ENCODE data around the gene TMC3.
"Not testable (repeated sequence)": the region's sequence is repeated elsewhere in the genome, so short reads cannot be mapped to it uniquely, and the experiment has no call there.

The TMC3 gene

DNA sequence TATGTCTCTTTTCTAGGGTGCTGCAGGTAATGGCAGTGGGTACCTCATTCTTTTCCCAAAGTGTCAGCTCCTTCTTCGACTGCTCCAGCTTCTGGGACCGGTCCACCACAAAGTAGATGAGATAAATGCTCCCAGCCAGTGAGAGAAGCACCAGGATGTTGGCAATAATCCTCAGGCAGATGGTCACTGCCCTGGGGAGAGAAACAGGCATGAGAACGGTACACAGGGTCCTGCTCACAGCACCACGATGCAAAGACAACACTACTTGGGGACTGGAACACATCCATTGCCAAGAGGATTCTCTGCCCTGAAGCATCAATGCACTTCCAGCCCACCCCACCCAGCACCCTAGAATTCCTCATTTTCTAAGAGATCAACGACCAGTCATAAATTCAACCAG lies 22.4 kb downstream of the TMC3 start:
- no peak for DNase-seq (ENCODE audit: low read depth)
- no peak overlapping the region for H3K4me3 ChIP-seq (ENCODE audit: low read depth, low read length)
- TF ChIP-seq CTCF (IDR thresholded peaks at IDR 0.05; ENCODE audit: low read depth, low read length, missing control alignments) = no peak

GRCh38 chr15:81349271-81349670 lies 24.7 kb downstream of the TMC3 start:
- no peak for DNase-seq (ENCODE audit: low read depth)
- TF ChIP-seq CTCF (IDR thresholded peaks at IDR 0.05; ENCODE audit: low read depth, low read length, missing control alignments) = no peak
- H3K4me3 ChIP-seq (ENCODE audit: low read depth, low read length) = no peak overlapping the region

DNA sequence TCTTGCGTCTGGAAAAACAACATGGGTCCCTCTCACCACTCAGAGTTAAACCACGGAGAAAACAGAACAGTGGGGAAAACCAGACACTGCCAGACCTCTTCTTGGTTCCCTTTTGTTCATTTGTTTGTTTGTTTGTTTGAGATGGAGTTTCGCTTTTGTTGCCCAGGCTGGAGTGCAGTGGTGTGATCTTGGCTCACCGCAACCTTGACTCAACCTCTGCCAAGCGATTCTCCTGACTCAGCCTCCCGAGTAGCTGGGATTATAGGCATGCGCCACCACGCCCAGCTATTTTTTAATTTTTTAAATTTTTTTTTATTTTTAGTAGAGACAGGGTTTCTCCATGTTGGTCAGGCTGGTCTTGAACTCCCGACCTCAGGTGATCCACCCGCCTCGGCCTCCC lies 25.3 kb downstream of the TMC3 start:
- not testable (repeated sequence) for DNase-seq (ENCODE audit: low read depth)

DNA sequence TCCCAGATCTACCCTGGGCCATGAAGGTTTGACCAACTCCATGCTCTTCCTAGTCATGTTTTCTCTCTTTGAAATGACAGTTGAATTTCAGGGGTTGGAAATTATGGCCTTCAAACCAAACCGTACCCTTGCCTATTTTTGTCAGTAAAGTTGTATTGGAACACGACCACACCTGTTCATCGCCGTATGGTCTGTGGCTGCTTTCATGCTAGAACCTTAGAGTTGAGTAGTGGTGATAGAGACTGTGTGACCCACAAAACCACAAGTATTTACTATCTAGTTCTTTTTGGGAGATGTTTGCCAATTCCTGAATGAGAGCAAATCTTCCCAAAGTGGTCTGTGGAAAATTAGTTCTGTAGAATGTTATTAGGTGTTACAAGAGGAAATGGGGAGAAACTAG lies 26.1 kb downstream of the TMC3 start:
- no peak for DNase-seq (ENCODE audit: low read depth)
- H3K4me3 ChIP-seq (ENCODE audit: low read depth, low read length) = no peak overlapping the region
- TF ChIP-seq CTCF (IDR thresholded peaks at IDR 0.05; ENCODE audit: low read depth, low read length, missing control alignments) = no peak

More for the DNA sequence above, 25.3 kb downstream of the TMC3 start:
- not testable (repeated sequence) for H3K4me3 ChIP-seq (ENCODE audit: low read depth, low read length)

DNA sequence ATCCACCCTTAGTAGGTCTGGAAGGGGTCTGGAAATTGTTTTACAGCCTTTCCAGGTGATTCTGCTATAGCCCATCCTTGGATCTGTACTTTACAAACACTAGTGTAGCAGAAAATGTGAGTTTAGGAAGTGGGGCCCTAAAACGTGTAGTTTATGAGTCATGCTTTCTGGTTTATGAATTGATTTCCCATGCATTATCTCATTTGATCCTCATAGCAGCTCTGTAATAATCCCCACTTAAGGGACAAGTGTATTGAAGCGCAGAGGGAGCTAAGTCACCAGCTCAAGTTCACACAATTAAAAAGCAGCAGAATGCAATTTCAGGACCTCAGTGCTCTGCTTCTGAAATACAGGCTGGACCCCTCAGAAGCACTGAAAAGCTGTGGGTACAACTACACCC lies 27.4 kb downstream of the TMC3 start:
- no peak for TF ChIP-seq CTCF (IDR thresholded peaks at IDR 0.05; ENCODE audit: low read depth, low read length, missing control alignments)
- no peak overlapping the region for H3K4me3 ChIP-seq (ENCODE audit: low read depth, low read length)
- DNase-seq (ENCODE audit: low read depth) = no peak

GRCh38 chr15:81343371-81343770 lies 30.6 kb downstream of the TMC3 start:
- no peak for DNase-seq (ENCODE audit: low read depth)
- H3K4me3 ChIP-seq (ENCODE audit: low read depth, low read length) = no peak overlapping the region
- TF ChIP-seq CTCF (IDR thresholded peaks at IDR 0.05; ENCODE audit: low read depth, low read length, missing control alignments) = no peak

DNA sequence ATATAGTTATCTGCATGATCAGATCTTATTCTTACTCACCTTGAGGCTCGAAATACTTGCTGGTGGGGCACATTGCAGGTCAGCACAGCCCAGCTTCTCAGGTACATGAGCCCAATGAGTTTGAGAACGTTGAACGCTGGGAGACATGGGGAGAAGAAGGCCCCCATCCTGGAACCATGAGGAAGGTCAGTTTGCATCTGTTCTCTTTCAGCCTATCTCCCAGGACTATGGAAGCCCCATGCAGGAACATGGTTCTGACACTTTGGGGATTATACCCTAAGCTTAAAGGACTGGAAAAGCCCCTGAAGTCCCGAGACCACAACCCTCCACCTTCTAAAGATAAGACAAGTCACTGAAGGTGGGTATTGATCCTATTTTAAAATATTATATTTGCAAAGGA lies 32.7 kb downstream of the TMC3 start:
- DNase-seq (ENCODE audit: low read depth) = no peak
- H3K4me3 ChIP-seq (ENCODE audit: low read depth, low read length) = no peak overlapping the region
- no peak for TF ChIP-seq CTCF (IDR thresholded peaks at IDR 0.05; ENCODE audit: low read depth, low read length, missing control alignments)

DNA sequence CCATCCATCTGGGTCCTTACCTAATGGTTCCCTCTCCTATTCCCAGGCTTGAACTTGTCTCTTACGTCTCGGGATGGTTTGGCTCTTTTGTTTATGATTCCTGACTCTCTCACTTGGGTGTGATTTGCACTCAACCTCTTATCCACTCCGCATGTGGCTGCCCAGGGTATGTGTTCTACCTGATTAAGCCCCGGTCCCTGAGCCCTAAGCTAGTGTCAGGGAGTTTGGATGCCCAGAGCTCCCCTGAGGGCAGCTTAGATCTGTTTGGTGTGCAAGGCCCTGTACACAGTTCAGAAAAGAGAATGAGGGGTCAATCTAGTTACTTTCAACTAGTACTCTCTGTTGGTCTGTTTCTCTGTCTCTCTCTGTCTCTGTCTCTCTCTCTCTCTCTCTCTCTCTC lies 34.2 kb downstream of the TMC3 start:
- DNase-seq (ENCODE audit: low read depth) = no peak
- no peak overlapping the region for H3K4me3 ChIP-seq (ENCODE audit: low read depth, low read length)
- no peak for TF ChIP-seq CTCF (IDR thresholded peaks at IDR 0.05; ENCODE audit: low read depth, low read length, missing control alignments)

Data from GM12864 (cell line).